Measurements from ENCODE around the gene AMN1.
A peak's percentile ranks its signal among the peaks of the same experiment; 100 is the strongest.
"Not testable (repeated sequence)": the region's sequence is repeated elsewhere in the genome, so short reads cannot be mapped to it uniquely, and the experiment has no call there.

The AMN1 gene

GRCh38 chr12:31728917-31729640 is at the start of gene AMN1:
Gene AMN1 (minus strand): TSS chr12:31729021. CDS start chr12:31729008, 13 bp downstream.
- peak; percentile 96 for FAIRE-seq

- FAIRE-seq = no peak
These were observed 45.0 kb upstream of the AMN1 start for GRCh38 chr12:31773867-31774266.

GRCh38 chr12:31773223-31773750 is 44.5 kb upstream of the AMN1 start:
- FAIRE-seq = no peak

GRCh38 chr12:31772685-31773222 is 43.9 kb upstream of the AMN1 start:
- no peak for FAIRE-seq

GRCh38 chr12:31772186-31772585 is 43.4 kb upstream of the AMN1 start:
- FAIRE-seq = no peak

GRCh38 chr12:31768046-31768445 is 39.2 kb upstream of the AMN1 start:
- FAIRE-seq = no peak

- no peak for FAIRE-seq
These were observed 37.1 kb upstream of the AMN1 start for GRCh38 chr12:31765931-31766330.

GRCh38 chr12:31759632-31760459 is 31.0 kb upstream of the AMN1 start:
- FAIRE-seq = no peak

GRCh38 chr12:31758297-31758696 is 29.5 kb upstream of the AMN1 start:
- FAIRE-seq = not testable (repeated sequence)

GRCh38 chr12:31756977-31757420 is 28.2 kb upstream of the AMN1 start:
- no peak for FAIRE-seq

GRCh38 chr12:31752450-31752849 is 23.6 kb upstream of the AMN1 start:
- FAIRE-seq = no peak

- FAIRE-seq = no peak
These were observed 22.3 kb upstream of the AMN1 start for GRCh38 chr12:31751085-31751484.

- FAIRE-seq = no peak
These were observed 21.9 kb upstream of the AMN1 start for GRCh38 chr12:31750747-31751039.

- FAIRE-seq = no peak
These were observed 20.3 kb upstream of the AMN1 start for GRCh38 chr12:31749024-31749704.

GRCh38 chr12:31745242-31745641 is 16.4 kb upstream of the AMN1 start:
- no peak for FAIRE-seq

- not testable (repeated sequence) for FAIRE-seq
These were observed 15.5 kb upstream of the AMN1 start for GRCh38 chr12:31744363-31744762.

- no peak for FAIRE-seq
These were observed 14.1 kb upstream of the AMN1 start for GRCh38 chr12:31742891-31743290.

- no peak for FAIRE-seq
These were observed 11.8 kb upstream of the AMN1 start for GRCh38 chr12:31740628-31741027.

GRCh38 chr12:31737763-31738162 is 8.9 kb upstream of the AMN1 start:
- FAIRE-seq = no peak

- FAIRE-seq = no peak
These were observed 8.5 kb upstream of the AMN1 start for GRCh38 chr12:31737345-31737744.

GRCh38 chr12:31736472-31736871 is 7.7 kb upstream of the AMN1 start:
- no peak for FAIRE-seq

GRCh38 chr12:31733549-31734432 is 5.0 kb upstream of the AMN1 start:
- FAIRE-seq = not testable (repeated sequence)

Measured in A204.1 (cell line).